ENCODE data around the gene CLCN5.

CLCN5 gene

GRCh38 chrX:50114113-50114512 lies 191.7 kb downstream of the CLCN5 start:
- Histone ChIP-seq H3K9me3 (ENCODE audit: control insufficient read depth in 5 of 5, low read length in 5 of 5) (no peaks in the 10 kb centered on the region), H3K36me3 (ENCODE audit: control insufficient read depth in 5 of 5, insufficient read depth in 5 of 5, low read length in 5 of 5) (no peaks in the 10 kb centered on the region), H3K27me3 (ENCODE audit: control insufficient read depth in 5 of 5, insufficient read depth in 4 of 5, low read length in 5 of 5) (peaks cover 0 to 6% (median 0%) of the 10 kb centered on the region in 5 donors), H3K4me1 (ENCODE audit: control insufficient read depth in 5 of 5, insufficient read depth in 5 of 5, low read length in 5 of 5) (no peaks in the 10 kb centered on the region), H3K27ac (ENCODE audit: low read depth, low read length) (no peak overlapping the region), H3K9ac (ENCODE audit: low read length in 5 of 5) (no peak overlapping the region), H3K4me3 (ENCODE audit: low read depth in 1 of 5, low read length in 5 of 5) (no peak overlapping the region)

- no peak overlapping the region for H3K9ac ChIP-seq (ENCODE audit: low read length in 5 of 5)
- peaks cover 0 to 4% (median 0%) of the 10 kb centered on the region in 5 donors for H3K27me3 ChIP-seq (ENCODE audit: control insufficient read depth in 5 of 5, insufficient read depth in 4 of 5, low read length in 5 of 5)
- no peak overlapping the region for H3K27ac ChIP-seq (ENCODE audit: low read depth, low read length)
- no peaks in the 10 kb centered on the region for H3K36me3 ChIP-seq (ENCODE audit: control insufficient read depth in 5 of 5, insufficient read depth in 5 of 5, low read length in 5 of 5)
- H3K4me3 ChIP-seq (ENCODE audit: low read depth in 1 of 5, low read length in 5 of 5), result no peak overlapping the region
- H3K4me1 ChIP-seq (ENCODE audit: control insufficient read depth in 5 of 5, insufficient read depth in 5 of 5, low read length in 5 of 5), result no peaks in the 10 kb centered on the region
- H3K9me3 ChIP-seq (ENCODE audit: control insufficient read depth in 5 of 5, low read length in 5 of 5), result peaks cover 0 to 3% (median 0%) of the 10 kb centered on the region in 5 donors
Observed at GRCh38 chrX:50115973-50116372, 193.6 kb downstream of the CLCN5 start.

GRCh38 chrX:50117476-50117875 lies 195.1 kb downstream of the CLCN5 start:
- Histone ChIP-seq H3K9me3 (ENCODE audit: control insufficient read depth in 5 of 5, low read length in 5 of 5) (peaks cover 0 to 3% (median 0%) of the 10 kb centered on the region in 5 donors), H3K27ac (ENCODE audit: low read depth, low read length) (no peak overlapping the region), H3K9ac (ENCODE audit: low read length in 5 of 5) (no peak overlapping the region), H3K4me3 (ENCODE audit: low read depth in 1 of 5, low read length in 5 of 5) (no peak overlapping the region), H3K4me1 (ENCODE audit: control insufficient read depth in 5 of 5, insufficient read depth in 5 of 5, low read length in 5 of 5) (no peaks in the 10 kb centered on the region), H3K27me3 (ENCODE audit: control insufficient read depth in 5 of 5, insufficient read depth in 4 of 5, low read length in 5 of 5) (peaks cover 0 to 4% (median 0%) of the 10 kb centered on the region in 5 donors), H3K36me3 (ENCODE audit: control insufficient read depth in 5 of 5, insufficient read depth in 5 of 5, low read length in 5 of 5) (no peaks in the 10 kb centered on the region)

- Histone ChIP-seq H3K9ac (ENCODE audit: low read length in 5 of 5) (no peak overlapping the region), H3K4me3 (ENCODE audit: low read depth in 1 of 5, low read length in 5 of 5) (no peak overlapping the region), H3K27ac (ENCODE audit: low read depth, low read length) (no peak overlapping the region), H3K9me3 (ENCODE audit: control insufficient read depth in 5 of 5, low read length in 5 of 5) (no peaks in the 10 kb centered on the region), H3K4me1 (ENCODE audit: control insufficient read depth in 5 of 5, insufficient read depth in 5 of 5, low read length in 5 of 5) (no peaks in the 10 kb centered on the region), H3K27me3 (ENCODE audit: control insufficient read depth in 5 of 5, insufficient read depth in 4 of 5, low read length in 5 of 5) (peaks cover 0 to 5% (median 3%) of the 10 kb centered on the region in 5 donors), H3K36me3 (ENCODE audit: control insufficient read depth in 5 of 5, insufficient read depth in 5 of 5, low read length in 5 of 5) (no peaks in the 10 kb centered on the region)
Observed at GRCh38 chrX:50125480-50125879, 203.1 kb downstream of the CLCN5 start.

GRCh38 chrX:50147972-50148371 lies 225.6 kb downstream of the CLCN5 start:
- H3K36me3 ChIP-seq (ENCODE audit: control insufficient read depth in 5 of 5, insufficient read depth in 5 of 5, low read length in 5 of 5), result no peaks in the 10 kb centered on the region
- H3K4me1 ChIP-seq (ENCODE audit: control insufficient read depth in 5 of 5, insufficient read depth in 5 of 5, low read length in 5 of 5), result peaks cover 0 to 5% (median 0%) of the 10 kb centered on the region in 5 donors
- no peak overlapping the region for H3K27ac ChIP-seq (ENCODE audit: low read depth, low read length)
- no peaks in the 10 kb centered on the region for H3K9me3 ChIP-seq (ENCODE audit: control insufficient read depth in 5 of 5, low read length in 5 of 5)
- no peak overlapping the region for H3K4me3 ChIP-seq (ENCODE audit: low read depth in 1 of 5, low read length in 5 of 5)
- no peak overlapping the region for H3K9ac ChIP-seq (ENCODE audit: low read length in 5 of 5)
- H3K27me3 ChIP-seq (ENCODE audit: control insufficient read depth in 5 of 5, insufficient read depth in 4 of 5, low read length in 5 of 5), result peaks cover 0 to 4% (median 0%) of the 10 kb centered on the region in 5 donors

Measured in subcutaneous abdominal adipose tissue (tissue), 5 donors.